ENCODE data around the gene CENPO.
"Not testable (repeated sequence)": the region's sequence is repeated elsewhere in the genome, so short reads cannot be mapped to it uniquely, and the experiment has no call there.

The CENPO gene

DNA sequence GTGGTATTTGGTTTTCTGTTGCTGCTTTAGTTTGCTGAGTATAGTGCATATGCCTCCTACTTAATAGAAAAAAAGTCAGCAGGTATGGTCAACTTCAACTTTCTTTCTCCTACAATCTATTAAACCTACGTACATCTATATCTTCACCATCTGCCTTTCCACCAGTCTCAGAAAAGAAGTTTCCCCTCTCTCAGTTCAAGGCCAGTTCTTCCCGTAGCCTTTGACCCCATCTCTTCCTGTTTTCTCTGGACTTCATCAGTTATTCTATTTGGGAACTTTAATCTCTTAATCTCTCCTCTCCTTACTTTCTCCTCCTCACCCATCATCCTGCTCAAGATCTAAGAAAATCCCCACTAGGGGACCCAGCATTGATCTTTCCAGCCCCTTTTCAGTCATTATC, 5.7 kb upstream of the CENPO start:
- DNase-seq (ENCODE audit: low read depth in 2 of 2) = no peak

DNA sequence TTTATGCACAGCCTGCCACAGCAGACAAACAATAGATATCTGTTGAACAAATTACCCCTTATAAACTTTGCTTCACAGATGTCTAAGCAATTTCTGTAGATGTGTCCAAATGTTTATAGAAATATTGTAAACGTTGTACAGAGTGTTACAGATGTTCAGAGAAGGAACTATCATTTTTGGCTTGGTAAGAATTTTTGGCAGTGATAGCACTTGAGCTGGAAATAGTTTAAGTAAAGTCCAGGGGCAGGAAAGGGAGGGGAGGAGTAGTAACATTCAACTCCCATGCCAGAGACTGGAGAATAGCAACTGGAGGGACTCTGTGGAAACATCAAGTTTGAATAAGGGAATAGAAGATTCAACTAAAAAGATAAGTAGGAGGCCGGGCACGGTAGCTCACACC, 4.4 kb upstream of the CENPO start:
- no peak for DNase-seq (ENCODE audit: low read depth in 2 of 2)

DNA sequence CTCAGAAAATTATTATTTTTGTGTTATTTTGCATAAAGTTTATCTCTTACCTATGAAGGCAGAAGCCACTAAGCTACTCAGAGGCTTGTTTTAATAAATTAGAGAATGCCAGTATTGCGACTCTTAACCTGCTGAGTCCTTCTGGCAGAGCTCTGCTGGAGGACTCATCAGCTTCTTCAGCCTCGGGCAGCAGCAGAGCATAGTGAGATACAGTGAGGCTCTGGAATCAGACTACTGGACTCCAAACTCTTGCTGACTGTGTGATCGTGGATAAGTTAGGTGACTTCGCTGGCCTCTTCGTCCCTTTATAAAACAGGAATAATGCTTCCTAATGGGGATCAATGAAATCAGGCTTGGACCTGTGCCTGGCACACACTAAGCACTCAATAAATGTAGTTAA, 1.8 kb upstream of the CENPO start:
- DNase-seq (ENCODE audit: low read depth in 2 of 2) = no peak

DNA sequence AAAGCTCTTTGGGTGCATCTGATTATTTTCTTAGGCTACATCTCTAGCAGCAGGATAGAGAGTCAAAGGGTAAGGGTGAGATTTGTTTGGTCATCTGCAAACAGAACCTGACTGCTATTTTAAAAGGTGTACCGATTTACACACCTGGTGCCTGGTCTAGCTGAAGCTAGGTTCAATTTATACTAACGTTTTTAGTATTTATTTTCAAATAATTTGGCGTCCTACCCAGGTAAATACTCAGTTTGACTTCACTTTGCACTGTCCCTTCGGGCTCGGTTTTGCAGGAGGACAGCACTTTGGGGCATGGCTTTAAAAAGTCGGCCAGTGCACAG, 717 bp upstream of the CENPO start:
- no peak for DNase-seq (ENCODE audit: low read depth in 2 of 2)

DNA sequence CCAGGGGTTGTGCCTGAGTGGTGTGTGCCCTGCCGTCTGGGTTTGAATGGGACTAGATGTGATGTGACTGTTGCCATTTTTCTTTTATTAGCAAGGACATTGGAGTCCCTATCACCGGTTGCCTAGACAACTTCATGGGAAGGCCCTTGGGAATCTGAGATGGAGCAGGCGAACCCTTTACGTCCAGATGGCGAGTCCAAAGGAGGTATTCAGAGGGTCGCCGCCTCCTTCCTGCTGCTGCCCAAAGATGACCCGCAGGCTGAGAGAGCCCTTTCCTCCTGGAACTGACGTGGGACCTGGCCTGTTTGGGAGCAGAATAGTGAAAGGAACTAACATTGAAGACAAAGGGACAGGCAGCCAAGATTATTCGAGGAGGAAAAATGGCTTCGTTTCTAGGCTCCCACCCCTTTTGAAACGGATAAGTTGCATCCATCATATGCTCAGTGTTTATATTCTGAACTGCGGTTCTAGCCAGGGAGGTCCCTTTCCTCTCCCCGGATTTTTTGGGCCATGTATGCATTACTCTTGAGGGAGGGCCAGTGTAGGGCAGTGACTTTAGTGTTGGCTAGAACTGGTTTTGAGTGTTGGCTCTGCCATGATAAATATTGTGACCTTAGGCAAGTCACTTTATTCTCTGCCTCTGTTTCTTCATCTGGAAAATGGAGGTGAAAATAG, 673 bp downstream of the CENPO start:
- no peak for DNase-seq (ENCODE audit: low read depth in 2 of 2)

DNA sequence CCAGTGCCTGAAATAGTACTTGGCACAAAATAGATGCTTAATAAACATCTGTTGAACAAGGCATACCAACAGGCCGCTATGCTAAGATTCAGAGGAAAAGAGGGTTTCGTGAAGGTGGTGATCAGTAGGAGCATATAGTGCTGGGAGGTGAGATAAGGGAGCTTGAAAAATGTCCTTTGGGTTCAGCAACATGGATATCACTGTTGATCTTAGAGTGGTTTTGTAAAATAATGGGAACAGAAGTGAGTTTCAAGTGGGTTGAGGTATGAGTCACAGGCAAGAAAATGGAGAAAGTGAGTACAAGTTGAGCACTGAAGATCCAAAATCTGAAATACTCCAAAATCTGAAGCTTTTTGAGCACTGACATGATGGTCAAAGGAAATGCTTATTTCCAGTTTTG, 4.4 kb downstream of the CENPO start:
- DNase-seq (ENCODE audit: low read depth in 2 of 2) = no peak

DNA sequence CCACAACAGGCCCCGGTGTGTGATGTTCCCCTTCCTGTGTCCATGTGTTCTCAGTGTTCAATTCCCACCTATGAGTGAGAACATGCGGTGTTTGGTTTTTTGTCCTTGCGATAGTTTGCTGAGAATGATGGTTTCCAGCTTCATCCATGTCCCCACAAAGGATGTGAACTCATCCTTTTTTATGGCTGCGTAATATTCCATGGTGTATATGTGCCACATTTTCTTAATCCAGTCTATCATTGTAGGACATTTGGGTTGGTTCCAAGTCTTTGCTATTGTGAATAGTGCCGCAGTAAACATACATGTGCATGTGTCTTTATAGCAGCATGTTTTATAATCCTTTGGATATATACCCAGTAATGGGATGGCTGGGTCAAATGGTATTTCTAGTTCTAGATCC, 7.3 kb downstream of the CENPO start:
- DNase-seq (ENCODE audit: low read depth in 2 of 2) = not testable (repeated sequence)

DNA sequence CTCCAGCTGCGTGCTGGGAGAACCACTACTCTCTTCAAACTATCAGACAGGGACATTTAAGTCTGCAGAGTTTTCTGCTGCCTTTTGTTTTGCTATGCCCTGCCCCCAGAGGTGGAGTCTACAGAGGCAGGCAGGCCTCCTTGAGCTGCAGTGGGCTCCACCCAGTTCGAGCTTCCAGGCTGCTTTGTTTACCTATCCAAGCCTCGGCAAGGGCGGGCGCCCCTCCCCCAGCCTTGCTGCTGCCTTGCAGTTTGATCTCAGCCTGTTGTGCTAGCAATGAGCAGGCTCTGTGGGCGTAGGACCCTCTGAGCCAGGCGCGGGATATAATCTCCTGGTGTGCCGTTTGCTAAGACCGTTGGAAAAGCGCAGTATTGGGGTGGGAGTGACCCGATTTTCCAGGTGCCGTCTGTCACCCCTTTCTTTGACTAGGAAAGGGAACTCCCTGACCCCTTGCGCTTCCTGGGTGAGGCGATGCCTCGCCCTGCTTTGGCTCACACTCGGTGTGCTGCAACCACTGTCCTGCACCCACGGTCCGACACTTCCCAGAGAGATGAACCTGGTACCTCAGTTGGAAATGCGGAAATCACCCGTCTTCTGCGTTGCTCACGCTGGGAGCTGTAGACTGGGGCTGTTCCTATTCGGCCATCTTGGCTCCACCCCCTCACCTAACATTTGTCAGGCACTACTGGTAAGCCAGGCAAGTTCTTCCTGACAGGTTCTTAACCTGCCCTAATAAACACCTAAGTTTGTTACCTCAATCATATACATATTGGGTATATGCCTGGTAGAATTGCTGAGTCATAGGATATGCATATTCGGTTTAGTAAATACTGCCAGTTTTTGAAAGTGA, 12.8 kb downstream of the CENPO start:
- not testable (repeated sequence) for DNase-seq (ENCODE audit: low read depth in 2 of 2)

DNA sequence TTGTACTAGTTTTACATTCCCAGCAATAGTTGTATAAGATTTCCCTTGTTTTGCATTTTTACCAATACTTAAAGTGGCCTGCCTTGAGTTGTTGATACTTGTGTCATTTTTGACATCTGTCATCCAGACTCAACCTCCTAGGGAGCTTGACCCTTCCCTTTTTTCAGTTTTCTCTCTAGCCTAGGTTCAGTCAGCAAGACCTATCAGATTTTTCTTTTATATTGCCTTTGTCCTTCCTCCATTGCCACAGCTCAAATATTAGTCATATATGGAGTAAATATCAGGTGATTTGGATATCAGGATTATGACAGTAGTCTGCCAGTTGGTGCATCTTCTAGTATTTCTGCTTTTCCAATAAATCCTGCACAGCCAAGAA, 13.4 kb downstream of the CENPO start:
- no peak for DNase-seq (ENCODE audit: low read depth in 2 of 2)

DNA sequence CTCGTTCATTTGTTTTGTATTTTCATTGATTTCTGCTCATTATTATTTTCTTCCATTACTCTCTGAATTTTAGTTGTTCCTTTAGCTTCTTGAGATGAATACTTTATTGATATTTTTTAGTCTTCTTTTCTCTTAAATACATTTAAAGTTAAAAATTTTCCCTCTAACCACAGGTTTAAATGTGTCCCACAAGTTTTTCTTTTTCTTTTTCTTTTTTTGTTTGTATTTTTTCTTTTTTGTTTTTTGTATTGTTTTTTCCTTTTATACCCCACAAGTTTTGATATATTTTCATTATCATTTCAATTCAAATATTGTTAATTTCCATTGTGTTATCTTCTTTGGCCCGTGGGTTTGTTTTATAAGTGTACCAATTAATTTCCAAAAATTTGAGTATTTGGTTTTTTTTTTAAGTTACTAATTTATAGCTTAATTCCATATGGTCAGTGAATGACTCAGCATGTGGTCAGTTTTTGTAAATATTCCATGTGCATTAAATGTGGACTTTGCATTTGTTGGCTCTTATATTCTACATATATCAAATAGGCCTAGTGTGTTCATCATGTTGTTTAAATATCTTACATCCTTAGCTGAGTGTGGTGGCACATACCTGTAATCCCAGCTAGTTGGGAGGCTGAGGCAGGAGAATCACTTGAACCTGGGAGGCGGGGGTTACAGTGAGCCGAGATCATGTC, 16.2 kb downstream of the CENPO start:
- DNase-seq (ENCODE audit: low read depth in 2 of 2) = no peak

DNA sequence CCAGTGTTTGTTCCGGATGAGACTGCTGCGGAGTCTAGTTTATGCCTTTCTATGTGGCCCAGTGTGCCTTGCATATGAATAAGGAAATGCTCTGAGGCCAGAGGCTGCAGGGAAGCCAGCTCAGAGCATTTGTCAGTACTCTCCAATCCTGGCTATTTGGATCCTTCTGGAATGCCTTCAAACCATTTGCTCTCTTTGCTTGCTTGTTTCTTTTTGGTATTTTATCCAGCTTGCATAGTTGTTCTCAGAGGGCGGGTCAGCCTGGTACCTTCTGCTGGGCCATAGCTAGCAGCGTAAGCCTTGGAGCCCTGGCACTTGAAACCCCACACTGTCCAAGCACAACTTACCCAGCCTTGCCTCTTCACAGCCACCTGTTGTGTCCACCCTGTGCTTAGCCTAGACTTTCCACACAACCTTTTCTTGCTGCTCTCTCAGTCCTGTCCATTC, 20.5 kb downstream of the CENPO start:
- DNase-seq (ENCODE audit: low read depth in 2 of 2) = no peak

DNA sequence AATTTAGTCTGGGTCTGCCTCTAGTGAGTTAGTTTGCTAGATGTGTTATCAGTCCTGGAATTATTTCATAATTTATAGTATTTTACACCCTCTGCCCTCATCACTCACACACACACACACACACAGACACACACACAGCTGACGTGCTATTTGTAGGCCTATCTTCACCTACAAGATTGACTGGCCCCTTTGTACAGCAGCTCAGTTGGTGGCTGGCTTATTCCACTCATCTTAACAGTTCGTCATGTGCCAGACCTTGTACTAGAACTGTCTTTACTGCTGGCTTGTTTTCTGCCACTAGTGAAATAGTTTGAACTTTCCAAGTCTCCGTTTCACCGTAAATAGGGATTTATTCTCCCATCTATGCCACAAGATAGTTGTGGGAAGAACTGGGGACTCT, 21.3 kb downstream of the CENPO start:
- no peak for DNase-seq (ENCODE audit: low read depth in 2 of 2)

DNA sequence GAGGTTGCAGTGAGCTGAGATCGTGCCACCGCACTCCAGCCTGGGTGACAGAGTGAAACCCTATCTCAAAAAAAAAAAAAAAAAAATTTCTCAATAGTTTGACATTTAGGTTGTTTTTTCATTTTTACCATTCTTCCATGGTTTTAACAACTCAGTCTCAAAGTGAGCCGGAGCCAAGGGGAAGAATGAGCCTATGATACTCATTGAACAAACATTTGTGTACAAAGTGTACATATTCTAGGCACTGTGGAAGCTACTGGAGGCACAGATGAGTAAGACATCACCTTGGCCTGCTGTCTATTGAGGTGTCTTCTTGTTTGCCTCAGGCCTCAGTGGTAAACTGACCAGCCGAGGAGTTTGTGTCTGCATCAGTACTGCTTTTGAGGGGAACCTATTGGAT, 21.9 kb downstream of the CENPO start:
- DNase-seq (ENCODE audit: low read depth in 2 of 2) = no peak

DNA sequence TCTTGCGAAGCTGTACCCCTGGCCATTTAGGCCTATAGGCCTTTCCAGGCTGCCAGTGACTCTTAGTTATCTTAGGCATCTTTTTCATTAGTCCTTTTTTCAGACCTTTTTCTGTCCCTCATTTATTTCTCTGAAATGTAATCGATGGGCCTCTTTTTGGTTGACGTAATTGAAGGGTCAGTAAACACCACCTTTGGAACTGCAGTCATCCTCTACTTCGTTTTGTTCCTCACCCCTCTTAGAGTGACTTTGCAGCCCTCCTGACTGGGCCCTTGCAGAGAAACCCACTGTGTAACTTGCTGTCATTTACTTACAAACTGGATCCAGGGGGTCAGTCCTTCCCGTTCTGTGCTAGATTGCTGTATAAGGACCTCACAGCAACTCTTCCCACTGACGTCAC, 23.2 kb downstream of the CENPO start:
- no peak for DNase-seq (ENCODE audit: low read depth in 2 of 2)

DNA sequence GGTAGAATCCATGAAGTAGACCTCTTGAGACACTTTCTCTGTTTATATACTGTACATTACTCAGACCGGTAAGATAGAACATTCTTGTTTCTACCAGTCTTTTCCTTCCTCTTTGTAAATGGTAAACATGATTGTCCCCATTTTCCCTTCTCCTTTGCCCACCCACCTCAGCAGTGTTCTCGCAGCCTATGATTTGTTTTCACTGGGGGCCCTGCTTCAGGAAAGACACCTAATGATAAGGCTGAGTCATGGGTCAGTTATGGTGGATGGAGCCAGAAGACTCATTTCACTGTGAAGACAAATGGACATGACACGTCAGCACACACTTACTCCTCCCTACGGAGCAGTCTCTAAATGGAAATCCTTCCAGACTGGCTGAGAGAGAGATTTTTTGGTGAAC, 23.7 kb downstream of the CENPO start:
- DNase-seq (ENCODE audit: low read depth in 2 of 2) = no peak

DNA sequence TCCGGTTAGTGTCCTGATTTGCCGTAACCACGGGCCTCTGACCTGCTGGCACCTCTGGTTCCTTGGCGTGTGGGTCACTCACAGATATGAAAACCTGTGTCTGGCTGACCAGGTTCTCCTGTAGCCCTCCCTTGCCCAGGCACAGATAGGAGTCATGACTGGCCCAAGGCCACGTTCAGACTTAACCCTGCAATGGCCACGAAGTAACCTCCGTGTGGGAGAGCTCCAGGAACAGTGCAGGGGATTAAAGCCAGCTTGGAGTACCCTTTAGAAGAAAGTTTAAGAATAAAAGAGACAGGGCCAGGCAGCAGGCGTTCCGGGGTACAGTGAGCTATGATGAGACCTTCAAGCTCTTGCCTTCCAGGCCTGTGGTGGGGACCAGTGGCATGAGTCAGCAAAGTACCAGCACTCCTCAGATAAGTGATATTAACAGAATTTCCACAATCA, 25.5 kb downstream of the CENPO start:
- no peak for DNase-seq (ENCODE audit: low read depth in 2 of 2)

DNA sequence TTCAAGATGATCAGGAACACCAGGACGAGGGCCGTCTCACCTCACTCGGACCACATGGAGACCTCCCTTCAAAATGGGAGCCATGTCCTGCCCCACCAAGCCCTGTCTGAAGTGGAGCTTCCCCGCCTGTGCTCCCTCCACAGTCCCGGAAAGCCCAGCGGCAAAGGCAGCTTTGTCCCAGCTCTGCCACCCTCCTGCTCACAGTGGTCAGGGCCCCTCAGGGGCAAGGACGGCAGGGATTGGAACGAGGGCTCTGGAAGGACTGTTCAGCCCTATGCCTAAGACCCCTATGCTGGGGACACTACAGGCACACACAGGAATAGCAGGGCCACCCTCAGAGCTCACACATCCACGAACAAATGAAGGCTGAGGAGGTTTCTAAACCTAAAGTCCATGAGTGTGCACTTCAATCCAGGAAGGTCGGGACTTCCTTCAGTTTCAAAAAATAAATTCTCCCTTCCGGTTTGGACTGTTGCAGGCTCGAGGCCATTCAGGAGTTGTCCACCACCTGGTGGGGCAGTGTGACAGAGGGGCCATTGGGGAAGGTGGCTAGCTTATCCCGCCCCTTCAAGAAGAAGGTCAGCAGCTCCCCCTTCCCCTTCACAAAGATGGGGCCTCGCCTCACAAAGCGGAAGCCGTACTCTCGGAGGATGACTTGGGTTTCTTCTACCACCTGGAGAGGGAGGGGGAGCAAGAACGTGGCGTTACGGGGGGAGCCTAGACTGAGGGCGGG, 26.4 kb downstream of the CENPO start:
- DNase-seq (ENCODE audit: low read depth in 2 of 2) = no peak

DNA sequence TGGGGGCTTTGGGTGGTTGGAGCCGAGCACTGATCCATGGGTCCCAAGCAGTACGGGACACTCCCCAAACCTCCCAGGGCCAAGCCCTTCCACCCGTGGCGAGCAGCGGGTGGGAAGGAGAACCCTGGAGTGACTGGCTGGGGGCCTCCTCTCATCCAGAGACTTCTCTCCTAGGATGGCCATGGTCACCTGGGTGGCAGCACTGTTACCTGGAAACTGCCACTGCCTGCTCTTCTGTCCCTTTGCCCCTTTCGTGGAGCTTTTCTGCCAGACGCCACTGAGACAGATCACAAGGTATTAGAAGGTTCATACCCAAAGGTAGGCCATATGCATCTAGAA, 26.9 kb downstream of the CENPO start:
- DNase-seq (ENCODE audit: low read depth in 2 of 2) = no peak

DNA sequence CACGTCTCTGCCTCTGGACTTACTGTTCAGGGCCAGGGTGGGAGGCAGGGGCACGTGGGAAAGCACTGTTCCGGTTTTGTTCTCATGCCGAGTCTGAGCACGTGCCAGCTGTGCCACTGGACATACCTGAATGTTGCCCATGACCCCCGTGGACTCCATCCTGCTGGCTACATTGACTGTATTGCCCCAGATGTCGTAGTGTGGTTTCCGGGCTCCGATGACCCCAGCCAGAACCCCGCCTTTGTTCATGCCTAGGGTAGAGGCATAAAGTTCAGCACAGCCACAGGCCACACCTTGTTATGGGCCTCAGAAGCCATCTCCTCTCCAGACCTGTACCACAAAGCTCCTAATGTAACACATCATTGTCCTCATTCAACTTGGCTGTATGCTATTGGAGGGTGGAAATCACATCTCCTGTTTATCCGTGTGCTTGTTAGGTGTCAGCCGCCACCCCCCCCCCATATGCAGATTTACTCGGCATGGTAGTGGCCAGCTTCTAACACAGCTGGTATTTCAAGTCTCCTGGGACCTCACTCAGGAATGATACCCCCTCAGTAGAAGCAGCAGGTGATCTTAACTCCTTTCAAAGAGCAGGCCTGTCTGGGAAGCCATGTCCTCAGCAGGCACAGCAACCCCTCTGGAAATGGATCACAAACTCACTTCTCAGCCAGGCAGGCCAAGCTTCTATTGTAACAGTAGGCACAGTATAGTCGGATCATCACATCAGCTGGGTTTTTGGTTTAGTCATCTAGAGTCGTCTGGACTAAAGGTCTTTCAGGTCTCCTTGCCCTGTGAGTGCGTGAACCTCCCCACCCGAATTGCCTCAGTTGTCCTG, 27.6 kb downstream of the CENPO start:
- DNase-seq (ENCODE audit: low read depth in 2 of 2) = no peak

DNA sequence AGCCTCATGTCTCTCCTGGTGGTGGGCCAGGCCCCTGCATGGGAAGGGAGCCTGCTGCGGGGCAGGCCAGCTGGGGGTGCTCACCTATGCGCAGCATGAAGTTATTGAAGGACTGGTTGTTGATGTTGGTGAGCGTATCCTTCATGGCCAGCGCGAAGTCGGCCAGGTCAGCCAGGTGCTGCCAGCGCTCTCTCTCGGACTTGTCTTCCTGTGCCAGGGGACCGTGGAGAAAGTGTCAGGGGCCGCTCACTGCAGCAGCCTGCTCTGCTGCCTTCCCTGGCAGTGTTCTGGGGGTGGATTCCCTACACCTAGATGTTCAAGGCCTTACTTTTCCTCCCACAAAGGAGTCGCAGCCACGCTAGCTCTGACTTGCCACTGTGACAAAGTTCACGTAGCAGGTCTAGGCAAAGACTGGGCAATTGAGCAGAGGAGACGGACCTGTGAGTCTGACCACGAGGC, 28.2 kb downstream of the CENPO start:
- DNase-seq (ENCODE audit: low read depth in 2 of 2) = no peak

DNA sequence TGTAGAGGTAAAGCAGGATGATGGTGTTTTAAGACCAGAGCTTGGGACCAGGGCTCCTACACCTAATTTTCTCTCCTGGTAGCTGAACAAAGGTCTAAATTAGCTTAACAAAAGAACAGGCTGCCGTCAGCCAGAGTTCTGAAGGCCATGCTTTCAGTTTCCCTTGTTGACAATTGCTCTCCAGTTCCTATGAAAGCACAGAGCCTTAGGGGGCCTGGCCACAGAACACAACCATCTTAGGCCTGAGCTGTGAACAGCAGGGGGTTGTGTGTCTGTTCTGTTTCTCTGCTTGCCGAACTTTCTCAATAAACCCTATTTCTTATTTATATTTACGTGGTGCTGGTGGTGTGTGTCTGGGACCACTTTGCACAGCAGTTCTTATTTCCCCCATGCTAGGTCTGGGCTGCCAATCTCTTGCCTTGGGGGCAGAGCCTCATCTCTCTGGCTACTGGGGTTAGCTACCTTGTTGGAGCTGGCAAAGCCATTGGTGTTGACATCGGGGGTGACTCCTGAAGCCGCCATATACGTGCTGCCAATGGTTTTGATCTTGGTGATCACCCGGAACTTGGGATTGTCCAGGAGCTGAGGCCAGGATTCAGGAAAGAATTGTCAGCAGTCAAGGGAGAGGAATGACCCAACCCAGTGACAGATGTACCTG, 29.0 kb downstream of the CENPO start:
- DNase-seq (ENCODE audit: low read depth in 2 of 2) = no peak
